Retina (tissue), 1 donor: ENCODE measurements around the gene PRDM2.

Source experiments
- DNase-seq: peaks from one replicate; pipeline ENCODE4 v3.0.0-alpha.2; 2016

PRDM2 gene

GRCh38 chr1:13769212-13769611 is 69.2 kb downstream of the PRDM2 start:
- no peak for DNase-seq

GRCh38 chr1:13769830-13770229 is 69.8 kb downstream of the PRDM2 start:
- no peak for DNase-seq

- DNase-seq, result no peak
Observed at GRCh38 chr1:13770743-13771142, 70.8 kb downstream of the PRDM2 start.

- DNase-seq, result no peak
Observed at GRCh38 chr1:13771745-13772144, 71.8 kb downstream of the PRDM2 start.

GRCh38 chr1:13772271-13772670 is 72.3 kb downstream of the PRDM2 start:
- no peak for DNase-seq

GRCh38 chr1:13774121-13774520 is 74.1 kb downstream of the PRDM2 start:
- DNase-seq, result no peak

- DNase-seq, result no peak
Observed at GRCh38 chr1:13775459-13775858, 75.5 kb downstream of the PRDM2 start.

- no peak for DNase-seq
Observed at GRCh38 chr1:13775916-13776315, 75.9 kb downstream of the PRDM2 start.

GRCh38 chr1:13778431-13778830 is 78.4 kb downstream of the PRDM2 start:
- DNase-seq, result no peak

- DNase-seq, result no peak
Observed at GRCh38 chr1:13779930-13780329, 79.9 kb downstream of the PRDM2 start.

GRCh38 chr1:13780780-13781179 is 80.8 kb downstream of the PRDM2 start:
- DNase-seq, result no peak

- DNase-seq, result no peak
Observed at GRCh38 chr1:13781228-13781627, 81.2 kb downstream of the PRDM2 start.

GRCh38 chr1:13781907-13782633 is 82.1 kb downstream of the PRDM2 start:
- DNase-seq, result no peak

GRCh38 chr1:13782634-13783360 is 82.8 kb downstream of the PRDM2 start:
- DNase-seq, result no peak

- DNase-seq, result no peak
Observed at GRCh38 chr1:13783551-13783950, 83.6 kb downstream of the PRDM2 start.

GRCh38 chr1:13784971-13785370 is 85.0 kb downstream of the PRDM2 start:
- no peak for DNase-seq

GRCh38 chr1:13786541-13786940 is 86.6 kb downstream of the PRDM2 start:
- DNase-seq, result no peak

GRCh38 chr1:13788795-13789194 is 88.8 kb downstream of the PRDM2 start:
- DNase-seq, result no peak

- DNase-seq, result no peak
Observed at GRCh38 chr1:13790290-13791030, 90.5 kb downstream of the PRDM2 start.

- DNase-seq, result no peak
Observed at GRCh38 chr1:13792419-13792818, 92.4 kb downstream of the PRDM2 start.

GRCh38 chr1:13793088-13793730 is 93.2 kb downstream of the PRDM2 start:
- no peak for DNase-seq

- no peak for DNase-seq
Observed at GRCh38 chr1:13794231-13795187, 94.5 kb downstream of the PRDM2 start.
